ENCODE results near the gene TMEM258. TPM values are rescaled to one million over a fixed set of nuclear protein-coding genes. Genes with fewer than 3 reads are reported as not detected.
A peak's percentile ranks its signal among the peaks of the same experiment; 100 is the strongest.

The TMEM258 gene
- total and polyA plus RNA-seq, 9 of the 15 experiments (the other 6 are each of a cell fraction or from before 2014, with no cell fraction given), result 97.2 to 856 (median 231) TPM

- TF ChIP-seq ZNF407 (IDR thresholded peaks at IDR 0.05; ENCODE audit: low read depth) (no peak), ZNF75A (CRISPR knock-in tag; IDR thresholded peaks at IDR 0.05) (no peak), CHD2 (IDR thresholded peaks at IDR 0.05; ENCODE audit: low read depth, low read length) (peak; percentile 93), KDM5B (IDR thresholded peaks at IDR 0.05; ENCODE audit: insufficient replicate concordance, low read depth, low read length) (peak; percentile 45), ELK1 (CRISPR knock-in tag; IDR thresholded peaks at IDR 0.05) (no peak), SPI1 (IDR thresholded peaks at IDR 0.05; ENCODE audit: borderline replicate concordance, low read depth, low read length) (no peak), FUS (optimal IDR thresholded peaks at IDR 0.05; ENCODE audit: low read depth, low read length) (peak; percentile 65), POLR2AphosphoS5 (IDR thresholded peaks at IDR 0.05; ENCODE audit: control insufficient read depth, insufficient read depth, low read depth, low read length) (peak; percentile 53; the same call in 1 of the 2 replicates), SRF (CRISPR knock-in tag; IDR thresholded peaks at IDR 0.05) (no peak), GATAD2B (IDR thresholded peaks at IDR 0.05; ENCODE audit: borderline replicate concordance) (peak; percentile 75), SREBF2 (CRISPR knock-in tag; IDR thresholded peaks at IDR 0.05) (no peak), ZNF717 (CRISPR knock-in tag; IDR thresholded peaks at IDR 0.05) (no peak), BHLHE40 (IDR thresholded peaks at IDR 0.05; ENCODE audit: low read length) (peak; percentile 25), DNMT1 (IDR thresholded peaks at IDR 0.05) (no peak), MAZ (CRISPR knock-in tag; conservative IDR thresholded peaks at IDR 0.05 in 1 of 2, IDR thresholded peaks at IDR 0.05 in 1 of 2) (peak; percentile 89 to 93), ZZZ3 (IDR thresholded peaks at IDR 0.05) (no peak), RBM22 (IDR thresholded peaks at IDR 0.05; ENCODE audit: low read depth, low read length, poor library complexity, severe bottlenecking) (no peak), HMG20B (CRISPR knock-in tag; IDR thresholded peaks at IDR 0.05) (no peak)
Observed at GRCh38 chr11:61816736-61817455, 24.5 kb upstream of the TMEM258 start, which contains the start of gene FADS1 (continued).

Measured in K562 (cell line).